ENCODE measurements around the gene TRMT61A. TPM values are rescaled to one million over a fixed set of nuclear protein-coding genes. Genes with fewer than 3 reads are reported as not detected.

The TRMT61A gene
- total RNA-seq, 1 donor from 2014 or later: 12.5 TPM

- no peak for TF ChIP-seq CTCF (conservative IDR thresholded peaks at IDR 0.05)
- H3K9me3 Mint-ChIP-seq: no peaks in the 10 kb centered on the region
- DNase-seq (ENCODE audit: low read depth, low spot score): no peak
- H3K4me3 Mint-ChIP-seq: no peak overlapping the region
- peaks cover 23% of the 10 kb centered on the region for H3K36me3 Mint-ChIP-seq (ENCODE audit: low read depth)
- no peaks in the 10 kb centered on the region for H3K27me3 Mint-ChIP-seq (ENCODE audit: low read depth)
- H3K4me1 Mint-ChIP-seq: peaks cover 9% of the 10 kb centered on the region
- H3K27ac Mint-ChIP-seq (ENCODE audit: unreplicated experiment): no peak overlapping the region
Measured at GRCh38 chr14:103502877-103503276, 26.1 kb upstream of the TRMT61A start.

GRCh38 chr14:103503296-103503695 is 25.7 kb upstream of the TRMT61A start:
- Mint-ChIP-seq H3K27ac (ENCODE audit: unreplicated experiment) (no peak overlapping the region), H3K4me3 (no peak overlapping the region), H3K4me1 (peaks cover 9% of the 10 kb centered on the region), H3K36me3 (ENCODE audit: low read depth) (peaks cover 23% of the 10 kb centered on the region), H3K27me3 (ENCODE audit: low read depth) (no peaks in the 10 kb centered on the region), H3K9me3 (no peaks in the 10 kb centered on the region)
- no peak for DNase-seq (ENCODE audit: low read depth, low spot score)
- TF ChIP-seq CTCF (conservative IDR thresholded peaks at IDR 0.05): no peak

- TF ChIP-seq CTCF (conservative IDR thresholded peaks at IDR 0.05): peak; percentile 25
- peaks cover 4% of the 10 kb centered on the region for H3K4me1 Mint-ChIP-seq
- no peaks in the 10 kb centered on the region for H3K27me3 Mint-ChIP-seq (ENCODE audit: low read depth)
- peaks cover 23% of the 10 kb centered on the region for H3K36me3 Mint-ChIP-seq (ENCODE audit: low read depth)
- no peak for DNase-seq (ENCODE audit: low read depth, low spot score)
- peak overlapping the region; percentile 13 for H3K27ac Mint-ChIP-seq (ENCODE audit: unreplicated experiment)
- no peaks in the 10 kb centered on the region for H3K9me3 Mint-ChIP-seq
- no peak overlapping the region for H3K4me3 Mint-ChIP-seq
Measured at GRCh38 chr14:103504991-103505565, 23.9 kb upstream of the TRMT61A start.

- no peak for TF ChIP-seq CTCF (conservative IDR thresholded peaks at IDR 0.05)
- no peaks in the 10 kb centered on the region for H3K9me3 Mint-ChIP-seq
- H3K27ac Mint-ChIP-seq (ENCODE audit: unreplicated experiment): no peak overlapping the region
- no peaks in the 10 kb centered on the region for H3K4me1 Mint-ChIP-seq
- H3K36me3 Mint-ChIP-seq (ENCODE audit: low read depth): peaks cover 22% of the 10 kb centered on the region
- H3K4me3 Mint-ChIP-seq: no peak overlapping the region
- no peaks in the 10 kb centered on the region for H3K27me3 Mint-ChIP-seq (ENCODE audit: low read depth)
- DNase-seq (ENCODE audit: low read depth, low spot score): no peak
Measured at GRCh38 chr14:103507751-103508150, 21.2 kb upstream of the TRMT61A start.

- Mint-ChIP-seq H3K27ac (ENCODE audit: unreplicated experiment) (no peak overlapping the region), H3K4me3 (peak overlapping the region; percentile 33), H3K9me3 (no peaks in the 10 kb centered on the region), H3K27me3 (ENCODE audit: low read depth) (no peaks in the 10 kb centered on the region), H3K36me3 (ENCODE audit: low read depth) (peaks cover 15% of the 10 kb centered on the region), H3K4me1 (no peaks in the 10 kb centered on the region)
- DNase-seq (ENCODE audit: low read depth, low spot score): no peak
- no peak for TF ChIP-seq CTCF (conservative IDR thresholded peaks at IDR 0.05)
Measured at GRCh38 chr14:103508521-103509329, 20.3 kb upstream of the TRMT61A start.

Data from neural crest cell (in vitro differentiated cells).